ENCODE data around the gene IFNK. TPM values are rescaled to one million over a fixed set of nuclear protein-coding genes. Genes with fewer than 3 reads are reported as not detected.

Gene IFNK
- total RNA-seq, 1 experiment from 2014 or later, result not detected

DNA sequence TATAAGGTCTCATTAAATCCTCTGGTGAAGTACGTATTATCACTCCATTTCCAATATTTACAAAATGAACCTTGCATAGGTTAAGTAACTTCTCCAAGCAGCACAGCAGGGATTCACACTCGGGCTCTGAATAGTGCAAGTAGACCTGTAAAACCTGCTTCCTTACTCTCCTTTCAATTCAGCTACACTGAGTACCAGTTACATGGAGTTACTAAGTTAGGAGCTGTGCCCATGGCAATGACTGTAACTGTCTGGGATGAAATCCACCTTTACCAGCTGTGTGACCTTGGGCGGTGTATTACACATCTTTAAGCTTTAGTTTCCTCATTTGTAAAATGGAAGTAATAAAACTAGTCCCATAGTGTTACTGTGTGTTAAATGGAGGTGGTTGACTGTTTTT lies 21.4 kb downstream of the IFNK start:
- POLR2A ChIA-PET (ENCODE audit: low non-redundant PET), result no interaction called here
- CTCF ChIA-PET, result interaction anchor here (0.5 kb wide), 1 partner anchor 63 kb away, joined by 6 read pairs; no protein-coding TSS in a partner anchor

DNA sequence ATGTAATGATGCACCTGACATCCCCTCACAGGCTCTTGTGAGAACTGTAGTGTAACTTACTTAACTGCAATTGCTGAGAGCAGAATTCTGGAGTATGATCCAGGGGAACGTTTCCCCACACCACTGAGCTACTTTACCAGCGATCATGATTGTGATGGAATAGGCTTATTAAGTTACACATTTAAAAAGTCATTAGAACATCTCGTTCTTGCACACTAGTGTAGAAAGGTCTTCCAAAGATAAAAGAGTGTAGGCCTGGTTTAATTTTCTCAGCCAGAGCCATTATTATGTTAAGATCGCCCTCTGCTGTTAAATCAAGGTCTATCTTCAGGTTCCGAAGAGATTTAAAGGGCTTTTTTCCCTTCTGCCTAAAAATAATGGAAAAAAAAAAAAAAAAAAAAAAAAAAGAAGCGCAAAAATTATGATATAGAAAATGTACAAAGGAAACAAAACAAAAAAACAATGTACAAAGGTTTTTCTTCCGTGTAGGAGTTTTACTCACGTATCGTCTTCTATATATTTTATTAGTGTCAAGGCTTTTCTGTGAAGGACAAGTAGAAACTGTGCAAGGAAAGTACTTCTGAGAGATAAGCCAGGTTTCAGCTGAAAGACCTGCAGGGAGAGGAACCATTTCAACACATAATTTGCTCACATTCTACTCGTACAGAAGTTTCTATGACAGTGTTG lies 24.1 kb downstream of the IFNK start:
- H3K9me3 ChIP-seq (ENCODE audit: low read depth, low read length, poor library complexity, severe bottlenecking), result no peaks in the 10 kb centered on the region
- H3K27ac ChIP-seq (ENCODE audit: low read depth, low read length, poor library complexity, severe bottlenecking), result no peak overlapping the region
- TF ChIP-seq EZH2 (IDR thresholded peaks at IDR 0.05; ENCODE audit: borderline replicate concordance, low read depth, low read length, poor library complexity, severe bottlenecking), result no peak
- TF ChIP-seq, protein P1, sequence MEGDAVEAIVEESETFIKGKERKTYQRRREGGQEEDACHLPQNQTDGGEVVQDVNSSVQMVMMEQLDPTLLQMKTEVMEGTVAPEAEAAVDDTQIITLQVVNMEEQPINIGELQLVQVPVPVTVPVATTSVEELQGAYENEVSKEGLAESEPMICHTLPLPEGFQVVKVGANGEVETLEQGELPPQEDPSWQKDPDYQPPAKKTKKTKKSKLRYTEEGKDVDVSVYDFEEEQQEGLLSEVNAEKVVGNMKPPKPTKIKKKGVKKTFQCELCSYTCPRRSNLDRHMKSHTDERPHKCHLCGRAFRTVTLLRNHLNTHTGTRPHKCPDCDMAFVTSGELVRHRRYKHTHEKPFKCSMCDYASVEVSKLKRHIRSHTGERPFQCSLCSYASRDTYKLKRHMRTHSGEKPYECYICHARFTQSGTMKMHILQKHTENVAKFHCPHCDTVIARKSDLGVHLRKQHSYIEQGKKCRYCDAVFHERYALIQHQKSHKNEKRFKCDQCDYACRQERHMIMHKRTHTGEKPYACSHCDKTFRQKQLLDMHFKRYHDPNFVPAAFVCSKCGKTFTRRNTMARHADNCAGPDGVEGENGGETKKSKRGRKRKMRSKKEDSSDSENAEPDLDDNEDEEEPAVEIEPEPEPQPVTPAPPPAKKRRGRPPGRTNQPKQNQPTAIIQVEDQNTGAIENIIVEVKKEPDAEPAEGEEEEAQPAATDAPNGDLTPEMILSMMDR (conservative IDR thresholded peaks at IDR 0.05; ENCODE audit: low read depth, low read length), result peak; percentile 40
- no peaks in the 10 kb centered on the region for H3K4me1 ChIP-seq (ENCODE audit: insufficient read depth, low read length, poor library complexity, severe bottlenecking)
- H3K27me3 ChIP-seq (replicated peaks; ENCODE audit: insufficient read depth, low read depth, low read length, poor library complexity), result no peaks in the 10 kb centered on the region
- intact Hi-C loops (cut with micrococcal nuclease; ENCODE audit: unreplicated experiment), result loop anchor here (5.0 kb wide), 1 partner anchor 216 kb away; no protein-coding TSS in a partner anchor
- no peak overlapping the region for H3K4me3 ChIP-seq (ENCODE audit: low read depth, low read length, poor library complexity, severe bottlenecking)
- DNase-seq (ENCODE audit: low spot score), result peak; percentile 21
- H3K36me3 ChIP-seq (ENCODE audit: insufficient read depth, low read length, poor library complexity, severe bottlenecking), result no peaks in the 10 kb centered on the region
- ChIA-PET CTCF (interaction anchor here (1.2 kb wide), 1 partner anchor 216 kb away, joined by 3 read pairs; no protein-coding TSS in a partner anchor), POLR2A (ENCODE audit: low non-redundant PET) (no interaction called here)
- BruUV-seq (replicated peaks), result no TSS peak

More for the DNA sequence above, 21.4 kb downstream of the IFNK start:
- DNase-seq (ENCODE audit: low spot score), result no peak
- Histone ChIP-seq H3K4me1 (ENCODE audit: insufficient read depth, low read length, poor library complexity, severe bottlenecking) (no peaks in the 10 kb centered on the region), H3K4me3 (ENCODE audit: low read depth, low read length, poor library complexity, severe bottlenecking) (no peak overlapping the region), H3K36me3 (ENCODE audit: insufficient read depth, low read length, poor library complexity, severe bottlenecking) (no peaks in the 10 kb centered on the region), H3K27me3 (replicated peaks; ENCODE audit: insufficient read depth, low read depth, low read length, poor library complexity) (no peaks in the 10 kb centered on the region), H3K27ac (ENCODE audit: low read depth, low read length, poor library complexity, severe bottlenecking) (no peak overlapping the region), H3K9me3 (ENCODE audit: low read depth, low read length, poor library complexity, severe bottlenecking) (no peaks in the 10 kb centered on the region)
- BruUV-seq (replicated peaks), result no TSS peak
- no peak for TF ChIP-seq EZH2 (IDR thresholded peaks at IDR 0.05; ENCODE audit: borderline replicate concordance, low read depth, low read length, poor library complexity, severe bottlenecking)
- TF ChIP-seq, protein P1 (conservative IDR thresholded peaks at IDR 0.05; ENCODE audit: low read depth, low read length), result no peak
- intact Hi-C loops (cut with micrococcal nuclease; ENCODE audit: unreplicated experiment), result loop anchor here (5.0 kb wide), 1 partner anchor 213 kb away; no protein-coding TSS in a partner anchor

DNA sequence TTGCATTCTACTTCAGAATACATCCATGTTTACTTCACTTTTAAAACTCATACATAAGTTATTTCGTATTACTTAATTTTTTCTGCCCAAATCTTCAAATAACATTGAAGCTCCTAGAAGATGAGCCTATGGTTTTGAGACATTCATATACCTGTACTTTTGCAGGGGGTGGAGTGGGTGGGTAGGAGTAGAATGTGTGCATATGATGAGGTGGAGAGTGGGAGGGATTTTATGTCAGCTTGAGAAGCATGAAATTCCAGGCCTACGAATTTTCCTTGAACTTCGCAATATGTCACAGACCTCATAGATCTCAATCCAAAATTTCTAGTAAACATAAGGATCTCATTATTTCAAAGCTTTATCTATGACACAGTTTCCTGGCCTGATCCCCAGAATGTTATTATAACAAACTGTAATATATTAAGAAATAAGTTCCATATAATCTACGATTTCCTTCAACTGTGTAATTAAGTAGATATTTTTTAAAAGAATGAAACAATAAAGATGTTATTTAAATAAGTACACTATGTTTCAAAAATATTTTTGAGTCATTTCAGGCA lies 25.2 kb downstream of the IFNK start:
- TF ChIP-seq, protein P1 (conservative IDR thresholded peaks at IDR 0.05; ENCODE audit: low read depth, low read length), result no peak
- ChIA-PET CTCF (no interaction called here), POLR2A (ENCODE audit: low non-redundant PET) (no interaction called here)
- H3K27ac ChIP-seq (ENCODE audit: low read depth, low read length, poor library complexity, severe bottlenecking), result no peak overlapping the region
- H3K4me1 ChIP-seq (ENCODE audit: insufficient read depth, low read length, poor library complexity, severe bottlenecking), result no peaks in the 10 kb centered on the region
- no peak for DNase-seq (ENCODE audit: low spot score)
- no peaks in the 10 kb centered on the region for H3K36me3 ChIP-seq (ENCODE audit: insufficient read depth, low read length, poor library complexity, severe bottlenecking)
- intact Hi-C loops (cut with micrococcal nuclease; ENCODE audit: unreplicated experiment), result loop anchor here (5.0 kb wide), 1 partner anchor 217 kb away; no protein-coding TSS in a partner anchor
- no peaks in the 10 kb centered on the region for H3K9me3 ChIP-seq (ENCODE audit: low read depth, low read length, poor library complexity, severe bottlenecking)
- no peak overlapping the region for H3K4me3 ChIP-seq (ENCODE audit: low read depth, low read length, poor library complexity, severe bottlenecking)
- H3K27me3 ChIP-seq (replicated peaks; ENCODE audit: insufficient read depth, low read depth, low read length, poor library complexity), result no peaks in the 10 kb centered on the region
- BruUV-seq (replicated peaks), result no TSS peak

Measured in A673 (cell line).